GM12878 (cell line): Measurements from ENCODE around the gene CYP4F3. TPM values are rescaled to one million over a fixed set of nuclear protein-coding genes. Genes with fewer than 3 reads are reported as not detected.

ENCODE experiments used
- ATAC-seq: fragments of 200-7000 bp; cut with Tn5 transposase; 3 replicates; pipeline ENCODE4 v1.9.1; 2020; ENCODE audit warnings: mild to moderate bottlenecking, moderate library complexity
- BruUV-seq: library from RNA; stranded (reverse); fragments of 400-500 nt; replicated peaks from 2 replicates; lab custom pipeline; 2021; lab: Mats Ljungman, UMichigan
- CTCF ChIA-PET: fragments of 300-600 bp; sonication (Branson Sonifier 250); formaldehyde crosslinking; extraction: SDS; loops from one replicate; lab custom pipeline; 2021; ENCODE audit warnings: inconsistent platforms; lab: Yijun Ruan, JAX
- POLR2A ChIA-PET: fragments of 350-600 bp; formaldehyde crosslinking; extraction: SDS; loops from one replicate; lab custom pipeline; 2021; ENCODE audit warnings: inconsistent platforms; lab: Charles Lee
- RAD21 ChIA-PET: fragments of 300-600 bp; sonication (Branson Sonifier 250); formaldehyde crosslinking; loops from one replicate; lab custom pipeline; 2023; ENCODE audit warnings: antibody characterized with exemption; ENCODE audit not compliant: unreplicated experiment; lab: Charles Lee
- SMC1A ChIA-PET: fragments of 300-600 bp; sonication (Branson Sonifier 250); formaldehyde crosslinking; loops from one replicate; lab custom pipeline; 2023; ENCODE audit not compliant: unreplicated experiment, uncharacterized antibody; lab: Charles Lee
- DNase-seq: peaks from one replicate; pipeline ENCODE4 v3.0.0-alpha.2; 2011; ENCODE audit warnings: low read depth, low spot score
- FAIRE-seq: peaks from 3 replicates; lab custom pipeline; 2011; peaks lifted over from hg19 to GRCh38; lab: Jason Lieb, UNC
- H2AFZ ChIP-seq: 2 replicates; pipeline ENCODE4 v1.6.0; 2011; ENCODE audit warnings: low read depth, low read length, control low read depth; ENCODE audit not compliant: control insufficient read depth
- H3K27ac ChIP-seq: 2 replicates; pipeline ENCODE4 v1.5.1; 2011; ENCODE audit warnings: control low read depth; ENCODE audit not compliant: control insufficient read depth, insufficient read depth
- H3K27me3 ChIP-seq, 2 experiments: replicated peaks in 1 of 2; 2 replicates each; pipeline versions ENCODE4 v1.6.0 to v1.6.1; 2011; ENCODE audit warnings: low read length in 1 of 2; ENCODE audit not compliant: control insufficient read depth in 2 of 2, insufficient read depth in 2 of 2
- H3K36me3 ChIP-seq, 2 experiments: 2 replicates each; pipeline ENCODE4 v1.5.1; 2011; ENCODE audit warnings: low read length in 1 of 2; ENCODE audit not compliant: control insufficient read depth in 2 of 2, insufficient read depth in 2 of 2
- H3K4me1 ChIP-seq: 2 replicates; pipeline ENCODE4 v1.6.1; 2011; ENCODE audit warnings: mild to moderate bottlenecking, low read length, moderate library complexity, mixed read lengths; ENCODE audit not compliant: control insufficient read depth, insufficient read depth
- H3K4me2 ChIP-seq: 2 replicates; pipeline ENCODE4 v1.6.0; 2011; ENCODE audit warnings: control low read depth; ENCODE audit not compliant: control insufficient read depth, insufficient read depth
- H3K4me3 ChIP-seq: fragments of 200-600 bp; sonication (generic); 2 replicates; pipeline ENCODE4 v1.5.1; 2016
- H3K79me2 ChIP-seq: 2 replicates; pipeline ENCODE4 v1.6.0; 2011; ENCODE audit warnings: low read length; ENCODE audit not compliant: control insufficient read depth, insufficient read depth
- H3K9ac ChIP-seq: 2 replicates; pipeline ENCODE4 v1.8.0; 2011; ENCODE audit warnings: low read length, control low read depth, mixed read lengths; ENCODE audit not compliant: control insufficient read depth, insufficient read depth
- H3K9me3 ChIP-seq: replicated peaks from 3 replicates; pipeline ENCODE4 v1.5.1; 2011; ENCODE audit warnings: mild to moderate bottlenecking, low read length; ENCODE audit not compliant: control insufficient read depth, insufficient read depth
- H4K20me1 ChIP-seq: 2 replicates; pipeline ENCODE4 v1.6.0; 2011; ENCODE audit not compliant: control insufficient read depth, insufficient read depth
- CBX3 ChIP-seq: fragments of 200-600 bp; sonication (generic); IDR thresholded peaks from 2 replicates; pipeline ENCODE4 v1.6.1; 2016; ENCODE audit warnings: low read depth, borderline replicate concordance
- EED ChIP-seq: sonication (generic); IDR thresholded peaks from 2 replicates; pipeline ENCODE4 v1.6.1; 2016; ENCODE audit warnings: antibody characterized with exemption, low read depth
- JUNB ChIP-seq: IDR thresholded peaks from 2 replicates; pipeline ENCODE4 v1.6.1; 2016; ENCODE audit warnings: antibody characterized with exemption, mild to moderate bottlenecking
- JUND ChIP-seq: IDR thresholded peaks from 2 replicates; pipeline ENCODE4 v1.6.1; 2012; ENCODE audit warnings: low read depth, mild to moderate bottlenecking, low read length, improper control_type of control experiment, moderate library complexity
- MYB ChIP-seq: fragments of 150-350 bp; IDR thresholded peaks from 2 replicates; pipeline ENCODE4 v1.6.1; 2014; ENCODE audit warnings: mild to moderate bottlenecking, low read depth, low read length, borderline replicate concordance
- MYC ChIP-seq: IDR thresholded peaks from 2 replicates; pipeline ENCODE4 v1.6.1; 2011; ENCODE audit warnings: mild to moderate bottlenecking, low read length, moderate library complexity, inconsistent platforms; ENCODE audit not compliant: insufficient read depth, insufficient replicate concordance, insufficient read length, severe bottlenecking
- NFXL1 ChIP-seq: fragments of 450-650 bp; IDR thresholded peaks from 2 replicates; pipeline ENCODE4 v1.6.1; 2017; ENCODE audit warnings: antibody characterized with exemption, mild to moderate bottlenecking, borderline replicate concordance
- NRF1 ChIP-seq: conservative IDR thresholded peaks from 2 replicates; pipeline ENCODE4 v1.6.1; 2011; ENCODE audit warnings: mild to moderate bottlenecking, low read depth, low read length, improper control_type of control experiment
- RAD51 ChIP-seq: fragments of 450-650 bp; IDR thresholded peaks from 2 replicates; pipeline ENCODE4 v1.6.1; 2016; ENCODE audit warnings: moderate library complexity, mild to moderate bottlenecking, inconsistent platforms
- RBBP5 ChIP-seq: fragments of 200-600 bp; sonication (generic); conservative IDR thresholded peaks from 2 replicates; pipeline ENCODE4 v1.6.1; 2016
- SIX5 ChIP-seq: IDR thresholded peaks from 2 replicates; pipeline ENCODE4 v1.6.1; 2011; ENCODE audit warnings: mild to moderate bottlenecking, low read depth, low read length, moderate library complexity; ENCODE audit not compliant: severe bottlenecking
- SMC3 ChIP-seq: IDR thresholded peaks from 2 replicates; pipeline ENCODE4 v1.6.1; 2011; ENCODE audit warnings: low read length, improper control_type of control experiment, borderline replicate concordance
- SUPT20H ChIP-seq: IDR thresholded peaks from 2 replicates; pipeline ENCODE4 v1.6.1; 2011; ENCODE audit warnings: low read depth, mild to moderate bottlenecking, low read length, moderate library complexity, borderline replicate concordance; ENCODE audit not compliant: control insufficient read depth
- WRNIP1 ChIP-seq: IDR thresholded peaks from 2 replicates; pipeline ENCODE4 v1.6.1; 2011; ENCODE audit warnings: low read depth, low read length, improper control_type of control experiment, borderline replicate concordance
- ZNF207 ChIP-seq: fragments of 450-650 bp; IDR thresholded peaks from 2 replicates; pipeline ENCODE4 v1.6.1; 2014; ENCODE audit warnings: antibody characterized with exemption, mild to moderate bottlenecking, borderline replicate concordance
- WGBS: methylation state at CpG from one replicate; pipeline ENCODE4 v1.1.6; 2016; ENCODE audit warnings: low lambda C conversion rate; ENCODE audit not compliant: insufficient replicate concordance, insufficient coverage; ENCODE audit errors: missing lambda C conversion rate; 5-methylcytosine and 5-hydroxymethylcytosine counted together
- in situ Hi-C: fragments of 300-500 bp; cut with MboI; formaldehyde crosslinking; loops from 9 replicates; pipeline ENCODE4 v1.14.3; 2018; ENCODE audit warnings: mixed read lengths
- intact Hi-C: fragments of 100-400 bp; cut with micrococcal nuclease; formaldehyde crosslinking; loops from one replicate; pipeline ENCODE4 v1.14.2; 2022; ENCODE audit not compliant: unreplicated experiment
- polyA plus RNA-seq, 11 experiments: library from polyadenylated mRNA; depleted of rRNA in 4 of 11; unstranded in 6 of 11; stranded (reverse) in 5 of 11; fragments of >200 nt; fragmentation: Nextera tagmentation in 4 of 11; fragmentation: Illumina TruSeq in 1 of 11; extraction: Ambion mirVana in 4 of 11; extraction: Trizol in 1 of 11; gene quantifications; 1 replicate in 1 of 11; 2 replicates in 10 of 11; pipeline versions ENCODE4 v1.2.1 to v1.2.3, GENCODE V29; 2011 to 2016; ENCODE audit warnings: inconsistent platforms in 2 of 11, missing spikeins in 2 of 11, low read depth in 1 of 11
- total RNA-seq, 4 experiments: library from RNA; depleted of rRNA in 3 of 4; stranded (reverse); fragments of >200 nt in 3 of 4; fragmentation: Illumina TruSeq in 1 of 4; extraction: Trizol in 1 of 4; gene quantifications; 2 replicates each; pipeline versions ENCODE4 v1.2.1 to v1.2.3, GENCODE V29; 2013 to 2021
- TF ChIP-seq, protein P1 (sequence below): fragments of 450-650 bp; IDR thresholded peaks from 2 replicates; pipeline ENCODE4 v1.6.1; 2017; ENCODE audit warnings: mild to moderate bottlenecking, low read depth, inconsistent platforms; ENCODE audit not compliant: poor library complexity, severe bottlenecking
- TF ChIP-seq, protein P2 (sequence below): IDR thresholded peaks from 2 replicates; pipeline ENCODE4 v1.6.1; 2012; ENCODE audit warnings: low read depth, low read length, improper control_type of control experiment
- TF ChIP-seq, protein P3 (sequence below): IDR thresholded peaks from 2 replicates; pipeline ENCODE4 v1.6.1; 2012; ENCODE audit warnings: low read length, inconsistent platforms
- TF ChIP-seq, protein P4 (sequence below): fragments of 150-350 bp; IDR thresholded peaks from 2 replicates; pipeline ENCODE4 v1.6.1; 2014; ENCODE audit warnings: mild to moderate bottlenecking, low read depth, low read length

CYP4F3 gene
- total and polyA plus RNA-seq, 10 of the 15 experiments (the other 5 are each of a cell fraction or from before 2014, with no cell fraction given) = 0.08 to 4.7 (median 1.2) TPM

DNA sequence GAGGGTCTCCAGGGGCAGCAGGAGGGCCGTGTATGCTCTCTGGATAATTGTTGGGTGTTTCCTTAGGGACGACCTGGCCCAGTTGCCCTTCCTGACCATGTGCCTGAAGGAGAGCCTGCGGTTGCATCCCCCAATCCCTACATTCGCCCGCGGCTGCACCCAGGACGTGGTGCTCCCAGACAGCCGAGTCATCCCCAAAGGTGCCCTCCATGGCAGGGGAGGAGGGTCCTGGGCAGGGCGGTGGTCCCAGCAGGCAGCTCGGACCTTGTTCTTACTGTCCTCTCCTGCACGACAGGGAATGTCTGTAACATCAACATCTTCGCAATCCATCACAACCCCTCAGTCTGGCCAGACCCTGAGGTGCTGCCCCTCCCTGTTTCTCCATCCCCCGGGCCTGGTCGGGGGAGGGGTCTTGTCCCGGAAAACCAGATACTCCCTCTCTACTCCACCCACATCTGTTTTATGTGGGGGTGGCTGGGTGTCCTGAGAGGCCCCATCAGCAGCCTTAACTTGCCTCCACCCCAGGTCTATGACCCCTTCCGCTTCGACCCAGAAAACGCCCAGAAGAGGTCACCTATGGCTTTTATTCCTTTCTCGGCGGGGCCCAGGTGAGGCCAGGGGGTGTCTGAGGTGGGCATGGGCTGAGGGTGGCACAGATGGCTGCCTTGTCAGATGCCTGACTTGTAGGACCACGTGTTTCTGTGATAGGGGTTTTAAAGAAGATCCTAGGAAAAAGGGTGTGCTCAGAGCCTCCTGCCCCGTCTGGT, 12.3 kb upstream of the CYP4F3 start:
- Histone ChIP-seq H3K36me3 (no peaks in the 10 kb centered on the region), H3K4me1 (no peaks in the 10 kb centered on the region), H3K9me3 (no peaks in the 10 kb centered on the region), H3K27ac (no peak overlapping the region), H3K4me2 (no peak overlapping the region), H3K9ac (no peak overlapping the region), H3K27me3 (no peaks in the 10 kb centered on the region), H2AFZ (no peak overlapping the region), H4K20me1 (no peaks in the 10 kb centered on the region), H3K4me3 (no peak overlapping the region), H3K79me2 (no peaks in the 10 kb centered on the region)
- no peak for FAIRE-seq
- in situ Hi-C loops = loop anchor here (5.0 to 25.0 kb wide), 2 partner anchors 559 to 759 kb away; partner anchors contain the start of gene FAM32A
- ChIA-PET POLR2A (no interaction called here), RAD21 (no interaction called here), SMC1A (no interaction called here), CTCF (no interaction called here)
- no peak for TF ChIP-seq EED
- TF ChIP-seq, protein P1, sequence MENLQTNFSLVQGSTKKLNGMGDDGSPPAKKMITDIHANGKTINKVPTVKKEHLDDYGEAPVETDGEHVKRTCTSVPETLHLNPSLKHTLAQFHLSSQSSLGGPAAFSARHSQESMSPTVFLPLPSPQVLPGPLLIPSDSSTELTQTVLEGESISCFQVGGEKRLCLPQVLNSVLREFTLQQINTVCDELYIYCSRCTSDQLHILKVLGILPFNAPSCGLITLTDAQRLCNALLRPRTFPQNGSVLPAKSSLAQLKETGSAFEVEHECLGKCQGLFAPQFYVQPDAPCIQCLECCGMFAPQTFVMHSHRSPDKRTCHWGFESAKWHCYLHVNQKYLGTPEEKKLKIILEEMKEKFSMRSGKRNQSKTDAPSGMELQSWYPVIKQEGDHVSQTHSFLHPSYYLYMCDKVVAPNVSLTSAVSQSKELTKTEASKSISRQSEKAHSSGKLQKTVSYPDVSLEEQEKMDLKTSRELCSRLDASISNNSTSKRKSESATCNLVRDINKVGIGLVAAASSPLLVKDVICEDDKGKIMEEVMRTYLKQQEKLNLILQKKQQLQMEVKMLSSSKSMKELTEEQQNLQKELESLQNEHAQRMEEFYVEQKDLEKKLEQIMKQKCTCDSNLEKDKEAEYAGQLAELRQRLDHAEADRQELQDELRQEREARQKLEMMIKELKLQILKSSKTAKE = no peak
- TF ChIP-seq SIX5 = no peak
- TF ChIP-seq SUPT20H = no peak
- TF ChIP-seq, protein P2, sequence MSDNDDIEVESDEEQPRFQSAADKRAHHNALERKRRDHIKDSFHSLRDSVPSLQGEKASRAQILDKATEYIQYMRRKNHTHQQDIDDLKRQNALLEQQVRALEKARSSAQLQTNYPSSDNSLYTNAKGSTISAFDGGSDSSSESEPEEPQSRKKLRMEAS = no peak
- no peak for TF ChIP-seq CBX3
- TF ChIP-seq WRNIP1 = no peak
- TF ChIP-seq MYB = no peak
- no peak for TF ChIP-seq RBBP5
- TF ChIP-seq, protein P3, sequence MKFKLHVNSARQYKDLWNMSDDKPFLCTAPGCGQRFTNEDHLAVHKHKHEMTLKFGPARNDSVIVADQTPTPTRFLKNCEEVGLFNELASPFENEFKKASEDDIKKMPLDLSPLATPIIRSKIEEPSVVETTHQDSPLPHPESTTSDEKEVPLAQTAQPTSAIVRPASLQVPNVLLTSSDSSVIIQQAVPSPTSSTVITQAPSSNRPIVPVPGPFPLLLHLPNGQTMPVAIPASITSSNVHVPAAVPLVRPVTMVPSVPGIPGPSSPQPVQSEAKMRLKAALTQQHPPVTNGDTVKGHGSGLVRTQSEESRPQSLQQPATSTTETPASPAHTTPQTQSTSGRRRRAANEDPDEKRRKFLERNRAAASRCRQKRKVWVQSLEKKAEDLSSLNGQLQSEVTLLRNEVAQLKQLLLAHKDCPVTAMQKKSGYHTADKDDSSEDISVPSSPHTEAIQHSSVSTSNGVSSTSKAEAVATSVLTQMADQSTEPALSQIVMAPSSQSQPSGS = no peak
- TF ChIP-seq NRF1 = no peak
- TF ChIP-seq SMC3 = no peak
- no peak for TF ChIP-seq RAD51
- TF ChIP-seq MYC = no peak
- no peak for TF ChIP-seq NFXL1
- TF ChIP-seq, protein P4, sequence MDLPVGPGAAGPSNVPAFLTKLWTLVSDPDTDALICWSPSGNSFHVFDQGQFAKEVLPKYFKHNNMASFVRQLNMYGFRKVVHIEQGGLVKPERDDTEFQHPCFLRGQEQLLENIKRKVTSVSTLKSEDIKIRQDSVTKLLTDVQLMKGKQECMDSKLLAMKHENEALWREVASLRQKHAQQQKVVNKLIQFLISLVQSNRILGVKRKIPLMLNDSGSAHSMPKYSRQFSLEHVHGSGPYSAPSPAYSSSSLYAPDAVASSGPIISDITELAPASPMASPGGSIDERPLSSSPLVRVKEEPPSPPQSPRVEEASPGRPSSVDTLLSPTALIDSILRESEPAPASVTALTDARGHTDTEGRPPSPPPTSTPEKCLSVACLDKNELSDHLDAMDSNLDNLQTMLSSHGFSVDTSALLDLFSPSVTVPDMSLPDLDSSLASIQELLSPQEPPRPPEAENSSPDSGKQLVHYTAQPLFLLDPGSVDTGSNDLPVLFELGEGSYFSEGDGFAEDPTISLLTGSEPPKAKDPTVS = no peak
- TF ChIP-seq JUND = no peak
- TF ChIP-seq JUNB = no peak
- TF ChIP-seq ZNF207 = no peak
- DNase-seq = no peak
- WGBS = 25% methylated on average over 22 of the region's 22 CpGs
- no TSS peak for BruUV-seq
- intact Hi-C loops = loop anchor here (1.0 kb wide), 1 partner anchor 554 kb away; no protein-coding TSS in a partner anchor
- no peak for ATAC-seq
